HepG2 (cell line): ENCODE measurements around the gene TXNRD2. TPM values are rescaled to one million over a fixed set of nuclear protein-coding genes. Genes with fewer than 3 reads are reported as not detected.

Experiments
- ARNT2 ChIP-seq: sonication (generic); formaldehyde crosslinking; IDR thresholded peaks from 2 replicates; pipeline ENCODE4 v1.8.0; 2022; ENCODE audit warnings: mild to moderate bottlenecking, low read depth, missing genetic modification reagents, moderate library complexity
- ATF7 ChIP-seq, 2 experiments: fragments of 450-650 bp in 1 of 2; sonication (generic) in 1 of 2; formaldehyde crosslinking in 1 of 2; IDR thresholded peaks; 2 replicates each; pipeline versions ENCODE4 v1.4.0 to v1.6.1; 2016 to 2020; ENCODE audit warnings: antibody characterized with exemption in 1 of 2, mild to moderate bottlenecking in 1 of 2, missing genetic modification reagents in 1 of 2
- CREM ChIP-seq, 2 experiments: sonication (generic) in 1 of 2; formaldehyde crosslinking in 1 of 2; IDR thresholded peaks; 2 replicates each; pipeline versions ENCODE4 v1.4.0 to v1.6.1; 2016 to 2020; ENCODE audit warnings: antibody characterized with exemption in 1 of 2, mild to moderate bottlenecking in 1 of 2, missing genetic modification reagents in 1 of 2
- DPF2 ChIP-seq: sonication (generic); formaldehyde crosslinking; IDR thresholded peaks from 2 replicates; pipeline ENCODE4 v1.4.0; 2020; ENCODE audit warnings: mild to moderate bottlenecking, low read depth, missing genetic modification reagents, borderline replicate concordance
- ETV5 ChIP-seq: IDR thresholded peaks from 2 replicates; pipeline ENCODE4 v1.6.1; 2018; ENCODE audit warnings: missing biosample characterization, missing genetic modification reagents, inconsistent platforms, borderline replicate concordance
- FOXC1 ChIP-seq: sonication (generic); formaldehyde crosslinking; IDR thresholded peaks from 2 replicates; pipeline ENCODE4 v1.8.0; 2022; ENCODE audit warnings: mild to moderate bottlenecking, missing genetic modification reagents, borderline replicate concordance
- KAT2B ChIP-seq: fragments of 150-350 bp; IDR thresholded peaks from 2 replicates; pipeline ENCODE4 v1.6.1; 2014; ENCODE audit warnings: low read depth, low read length, borderline replicate concordance
- KLF11 ChIP-seq: IDR thresholded peaks from 2 replicates; pipeline ENCODE4 v1.6.1; 2016; ENCODE audit warnings: missing compliant biosample characterization
- SPEN ChIP-seq: sonication (generic); formaldehyde crosslinking; IDR thresholded peaks from 2 replicates; pipeline ENCODE4 v1.5.1; 2020; ENCODE audit warnings: low read depth, mild to moderate bottlenecking, missing genetic modification reagents
- TIGD3 ChIP-seq: sonication (generic); formaldehyde crosslinking; IDR thresholded peaks from 2 replicates; pipeline ENCODE4 v1.5.1; 2020; ENCODE audit warnings: mild to moderate bottlenecking, missing genetic modification reagents, borderline replicate concordance
- ZBTB2 ChIP-seq: sonication (generic); formaldehyde crosslinking; IDR thresholded peaks from 2 replicates; pipeline ENCODE4 v1.8.0; 2022; ENCODE audit warnings: low read depth, missing genetic modification reagents
- ZBTB42 ChIP-seq: sonication (generic); formaldehyde crosslinking; IDR thresholded peaks from 2 replicates; pipeline ENCODE4 v1.5.0; 2020; ENCODE audit warnings: mild to moderate bottlenecking, missing genetic modification reagents
- ZBTB7B ChIP-seq: sonication (generic); formaldehyde crosslinking; IDR thresholded peaks from 2 replicates; pipeline ENCODE4 v1.4.0; 2020; ENCODE audit warnings: missing genetic modification reagents
- ZC3H4 ChIP-seq: sonication (generic); formaldehyde crosslinking; IDR thresholded peaks from 2 replicates; pipeline ENCODE4 v1.4.0; 2020; ENCODE audit warnings: missing genetic modification reagents, borderline replicate concordance
- ZNF234 ChIP-seq: sonication (generic); formaldehyde crosslinking; conservative IDR thresholded peaks from 2 replicates; pipeline ENCODE4 v1.5.1; 2020; ENCODE audit warnings: mild to moderate bottlenecking, missing genetic modification reagents
- ZNF432 ChIP-seq: sonication (generic); formaldehyde crosslinking; IDR thresholded peaks from 2 replicates; pipeline ENCODE4 v1.5.0; 2020; ENCODE audit warnings: missing genetic modification reagents, mild to moderate bottlenecking, borderline replicate concordance
- ZNF792 ChIP-seq: IDR thresholded peaks from 2 replicates; pipeline ENCODE4 v1.6.1; 2016
- polyA plus RNA-seq, 8 experiments: library from polyadenylated mRNA; depleted of rRNA in 3 of 8; stranded (reverse) in 7 of 8; unstranded in 1 of 8; fragments of >200 nt; fragmentation: Illumina TruSeq in 4 of 8; extraction: Trizol in 4 of 8; gene quantifications; 2 replicates each; pipeline versions ENCODE4 v1.2.1 to v1.2.3, GENCODE V29; 2011 to 2016; ENCODE audit warnings: low read depth in 4 of 8, missing spikeins in 1 of 8, mixed read lengths in 1 of 8; ENCODE audit not compliant: insufficient read depth in 1 of 8
- total RNA-seq, 5 experiments: library from RNA; depleted of rRNA; stranded (reverse); fragments of >200 nt; fragmentation: Illumina TruSeq; extraction: Trizol; gene quantifications; 2 replicates each; pipeline ENCODE4 v1.2.3, GENCODE V29; 2016; ENCODE audit warnings: low read depth in 1 of 5
- TF ChIP-seq, protein P1 (sequence below): sonication (generic); formaldehyde crosslinking; IDR thresholded peaks from 2 replicates; pipeline ENCODE4 v1.5.0; 2020; ENCODE audit warnings: missing genetic modification reagents, mild to moderate bottlenecking, borderline replicate concordance
- TF ChIP-seq, protein P2 (sequence below): fragments of 450-650 bp; IDR thresholded peaks from 2 replicates; pipeline ENCODE4 v1.6.1; 2017; ENCODE audit warnings: mild to moderate bottlenecking
- TF ChIP-seq, protein P3 (sequence below): sonication (generic); formaldehyde crosslinking; IDR thresholded peaks from 2 replicates; pipeline ENCODE4 v1.4.0; 2020; ENCODE audit warnings: low read depth, mild to moderate bottlenecking, missing genetic modification reagents

The TXNRD2 gene
- total and polyA plus RNA-seq, 2 of the 13 experiments (the other 11 are each of a cell fraction or from before 2014, with no cell fraction given): 17.5 to 18.6 TPM

DNA sequence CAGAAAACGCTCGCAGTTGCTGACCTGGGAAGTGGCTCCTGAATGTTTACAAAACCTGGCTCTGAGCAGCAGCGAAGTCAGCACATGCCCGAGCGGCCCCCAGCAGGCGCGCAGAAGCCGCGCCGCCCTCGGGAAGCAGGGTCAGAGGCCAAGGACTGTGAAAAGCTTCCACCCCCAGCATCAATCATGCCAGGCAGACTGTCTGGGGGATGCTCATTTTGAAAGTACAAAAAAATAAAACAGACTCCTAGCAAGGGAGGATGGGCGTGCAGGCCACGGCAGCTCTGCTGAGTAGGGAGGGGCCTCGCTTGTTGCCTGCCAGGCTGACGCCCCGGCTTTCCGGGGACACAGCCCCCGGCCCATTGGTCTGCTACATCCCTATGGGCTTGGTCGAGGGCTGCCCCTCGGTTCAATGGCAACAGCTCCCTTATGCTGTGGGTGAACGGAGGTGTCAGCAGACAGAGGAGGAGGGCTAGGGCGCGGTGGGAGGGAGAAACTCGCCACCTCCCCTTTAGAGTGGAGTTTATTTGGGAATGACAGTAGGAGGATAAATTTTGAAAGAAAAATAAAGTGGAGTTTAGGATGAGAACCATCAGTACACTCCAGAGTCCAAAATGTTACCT is 49.2 kb downstream of the TXNRD2 start (continued):
- TF ChIP-seq ETV5: peak; percentile 75; the same call in 1 of the 2 replicates
- TF ChIP-seq, protein P1, sequence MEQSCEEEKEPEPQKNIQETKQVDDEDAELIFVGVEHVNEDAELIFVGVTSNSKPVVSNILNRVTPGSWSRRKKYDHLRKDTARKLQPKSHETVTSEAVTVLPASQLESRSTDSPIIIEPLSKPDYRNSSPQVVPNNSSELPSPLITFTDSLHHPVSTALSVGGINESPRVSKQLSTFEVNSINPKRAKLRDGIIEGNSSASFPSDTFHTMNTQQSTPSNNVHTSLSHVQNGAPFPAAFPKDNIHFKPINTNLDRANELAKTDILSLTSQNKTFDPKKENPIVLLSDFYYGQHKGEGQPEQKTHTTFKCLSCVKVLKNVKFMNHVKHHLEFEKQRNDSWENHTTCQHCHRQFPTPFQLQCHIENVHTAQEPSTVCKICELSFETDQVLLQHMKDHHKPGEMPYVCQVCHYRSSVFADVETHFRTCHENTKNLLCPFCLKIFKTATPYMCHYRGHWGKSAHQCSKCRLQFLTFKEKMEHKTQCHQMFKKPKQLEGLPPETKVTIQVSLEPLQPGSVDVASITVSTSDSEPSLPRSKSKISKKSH (CRISPR knock-in tag): peak; percentile 93; the same call in 1 of the 2 replicates
- peak; percentile 63; the same call in 1 of the 2 replicates for TF ChIP-seq ZBTB2
- no peak for TF ChIP-seq KAT2B
- TF ChIP-seq ZNF792 (CRISPR knock-in tag): peak; percentile 96
- no peak for TF ChIP-seq ZC3H4 (CRISPR knock-in tag)
- TF ChIP-seq, protein P2, sequence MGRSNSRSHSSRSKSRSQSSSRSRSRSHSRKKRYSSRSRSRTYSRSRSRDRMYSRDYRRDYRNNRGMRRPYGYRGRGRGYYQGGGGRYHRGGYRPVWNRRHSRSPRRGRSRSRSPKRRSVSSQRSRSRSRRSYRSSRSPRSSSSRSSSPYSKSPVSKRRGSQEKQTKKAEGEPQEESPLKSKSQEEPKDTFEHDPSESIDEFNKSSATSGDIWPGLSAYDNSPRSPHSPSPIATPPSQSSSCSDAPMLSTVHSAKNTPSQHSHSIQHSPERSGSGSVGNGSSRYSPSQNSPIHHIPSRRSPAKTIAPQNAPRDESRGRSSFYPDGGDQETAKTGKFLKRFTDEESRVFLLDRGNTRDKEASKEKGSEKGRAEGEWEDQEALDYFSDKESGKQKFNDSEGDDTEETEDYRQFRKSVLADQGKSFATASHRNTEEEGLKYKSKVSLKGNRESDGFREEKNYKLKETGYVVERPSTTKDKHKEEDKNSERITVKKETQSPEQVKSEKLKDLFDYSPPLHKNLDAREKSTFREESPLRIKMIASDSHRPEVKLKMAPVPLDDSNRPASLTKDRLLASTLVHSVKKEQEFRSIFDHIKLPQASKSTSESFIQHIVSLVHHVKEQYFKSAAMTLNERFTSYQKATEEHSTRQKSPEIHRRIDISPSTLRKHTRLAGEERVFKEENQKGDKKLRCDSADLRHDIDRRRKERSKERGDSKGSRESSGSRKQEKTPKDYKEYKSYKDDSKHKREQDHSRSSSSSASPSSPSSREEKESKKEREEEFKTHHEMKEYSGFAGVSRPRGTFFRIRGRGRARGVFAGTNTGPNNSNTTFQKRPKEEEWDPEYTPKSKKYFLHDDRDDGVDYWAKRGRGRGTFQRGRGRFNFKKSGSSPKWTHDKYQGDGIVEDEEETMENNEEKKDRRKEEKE: no peak
- TF ChIP-seq ATF7 (IDR thresholded peaks at IDR 0.05): no peak
- TF ChIP-seq ATF7 (CRISPR knock-in tag; IDR thresholded peaks at IDR 0.05): peak; percentile 68; the same call in 1 of the 2 replicates
- no peak for TF ChIP-seq ZNF432 (CRISPR knock-in tag)
- TF ChIP-seq FOXC1: peak; percentile 97
- peak; percentile 94 for TF ChIP-seq ZBTB7B (CRISPR knock-in tag)
- TF ChIP-seq, protein P3, sequence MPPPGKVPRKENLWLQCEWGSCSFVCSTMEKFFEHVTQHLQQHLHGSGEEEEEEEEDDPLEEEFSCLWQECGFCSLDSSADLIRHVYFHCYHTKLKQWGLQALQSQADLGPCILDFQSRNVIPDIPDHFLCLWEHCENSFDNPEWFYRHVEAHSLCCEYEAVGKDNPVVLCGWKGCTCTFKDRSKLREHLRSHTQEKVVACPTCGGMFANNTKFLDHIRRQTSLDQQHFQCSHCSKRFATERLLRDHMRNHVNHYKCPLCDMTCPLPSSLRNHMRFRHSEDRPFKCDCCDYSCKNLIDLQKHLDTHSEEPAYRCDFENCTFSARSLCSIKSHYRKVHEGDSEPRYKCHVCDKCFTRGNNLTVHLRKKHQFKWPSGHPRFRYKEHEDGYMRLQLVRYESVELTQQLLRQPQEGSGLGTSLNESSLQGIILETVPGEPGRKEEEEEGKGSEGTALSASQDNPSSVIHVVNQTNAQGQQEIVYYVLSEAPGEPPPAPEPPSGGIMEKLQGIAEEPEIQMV (CRISPR knock-in tag): peak; percentile 91
- TF ChIP-seq SPEN (CRISPR knock-in tag): peak; percentile 91
- TF ChIP-seq TIGD3: peak; percentile 73; the same call in 1 of the 2 replicates
- TF ChIP-seq KLF11 (CRISPR knock-in tag): peak; percentile 98
- no peak; the same call in 1 of the 2 replicates for TF ChIP-seq CREM (IDR thresholded peaks at IDR 0.05)
- no peak for TF ChIP-seq CREM (CRISPR knock-in tag; IDR thresholded peaks at IDR 0.05)
- 0 out of 2 replicates have a peak, but pooled peaks have one; percentile 88 for TF ChIP-seq ZNF234 (CRISPR knock-in tag)
- TF ChIP-seq DPF2 (CRISPR knock-in tag): 0 out of 2 replicates have a peak, but pooled peaks have one; percentile 21
- TF ChIP-seq ARNT2: peak; percentile 94
- TF ChIP-seq ZBTB42 (CRISPR knock-in tag): peak; percentile 79; the same call in 1 of the 2 replicates
